Measurements from ENCODE around the gene IP6K3.

DNA sequence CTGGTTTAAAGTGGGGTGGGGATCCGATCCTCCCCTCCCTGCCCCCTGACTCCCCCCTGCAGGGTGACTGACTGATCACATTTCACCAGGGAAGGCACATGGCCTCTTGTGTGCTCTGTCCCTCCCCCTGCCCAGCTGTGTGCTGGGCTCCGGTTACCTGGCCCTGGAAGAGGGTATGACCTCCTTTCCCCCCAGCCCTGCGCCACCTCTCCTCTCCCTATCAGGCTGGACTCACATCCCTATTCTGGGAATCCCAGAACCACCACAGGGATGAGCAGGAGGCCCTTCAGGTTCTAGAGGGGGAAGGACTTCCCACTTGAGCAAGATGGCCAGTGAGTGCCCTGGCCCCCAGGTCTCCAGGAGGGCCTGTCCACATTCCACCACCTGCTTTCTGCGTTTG is 2.1 kb upstream of the IP6K3 start:
- TF ChIP-seq, protein P1, sequence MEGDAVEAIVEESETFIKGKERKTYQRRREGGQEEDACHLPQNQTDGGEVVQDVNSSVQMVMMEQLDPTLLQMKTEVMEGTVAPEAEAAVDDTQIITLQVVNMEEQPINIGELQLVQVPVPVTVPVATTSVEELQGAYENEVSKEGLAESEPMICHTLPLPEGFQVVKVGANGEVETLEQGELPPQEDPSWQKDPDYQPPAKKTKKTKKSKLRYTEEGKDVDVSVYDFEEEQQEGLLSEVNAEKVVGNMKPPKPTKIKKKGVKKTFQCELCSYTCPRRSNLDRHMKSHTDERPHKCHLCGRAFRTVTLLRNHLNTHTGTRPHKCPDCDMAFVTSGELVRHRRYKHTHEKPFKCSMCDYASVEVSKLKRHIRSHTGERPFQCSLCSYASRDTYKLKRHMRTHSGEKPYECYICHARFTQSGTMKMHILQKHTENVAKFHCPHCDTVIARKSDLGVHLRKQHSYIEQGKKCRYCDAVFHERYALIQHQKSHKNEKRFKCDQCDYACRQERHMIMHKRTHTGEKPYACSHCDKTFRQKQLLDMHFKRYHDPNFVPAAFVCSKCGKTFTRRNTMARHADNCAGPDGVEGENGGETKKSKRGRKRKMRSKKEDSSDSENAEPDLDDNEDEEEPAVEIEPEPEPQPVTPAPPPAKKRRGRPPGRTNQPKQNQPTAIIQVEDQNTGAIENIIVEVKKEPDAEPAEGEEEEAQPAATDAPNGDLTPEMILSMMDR (conservative IDR thresholded peaks at IDR 0.05; ENCODE audit: low read depth, low read length), result no peak
- TF ChIP-seq EZH2 (IDR thresholded peaks at IDR 0.05; ENCODE audit: borderline replicate concordance, low read depth, low read length, poor library complexity, severe bottlenecking), result no peak
